ENCODE results near the gene EN1. TPM values are rescaled to one million over a fixed set of nuclear protein-coding genes. Genes with fewer than 3 reads are reported as not detected.

EN1 gene
- total RNA-seq, 4 donors from 2014 or later: 7.3 to 16.7 (median 11.8) TPM

DNA sequence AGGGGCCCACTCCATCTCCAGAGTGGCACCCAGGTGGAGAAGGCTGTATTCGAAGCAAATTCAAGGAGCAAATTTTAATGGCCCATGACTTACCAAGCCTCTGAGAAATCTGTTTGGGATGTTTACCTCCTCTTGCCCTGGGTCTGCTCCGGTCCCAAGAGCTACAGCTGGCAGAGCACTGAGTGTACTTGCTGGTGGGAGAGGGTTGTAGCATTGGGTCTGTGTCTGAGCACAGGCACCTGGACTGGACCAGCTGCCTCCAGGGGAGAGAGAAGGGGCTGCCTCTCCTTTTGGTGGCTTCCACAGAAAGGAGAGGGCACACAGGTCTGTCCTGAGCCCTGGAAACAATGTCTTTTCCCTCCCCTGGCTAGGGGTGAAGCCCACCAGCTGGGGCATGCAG lies 9.8 kb downstream of the EN1 start:
- peaks cover 35% of the 10 kb centered on the region for H3K4me1 ChIP-seq
- TF ChIP-seq CTCF (IDR thresholded peaks at IDR 0.05): no peak
- no peak for TF ChIP-seq POLR2A (IDR thresholded peaks at IDR 0.05)
- no peak for TF ChIP-seq POLR2AphosphoS5 (IDR thresholded peaks at IDR 0.05)
- no peak for TF ChIP-seq EP300 (IDR thresholded peaks at IDR 0.05)
- DNase-seq (ENCODE audit: low spot score in 2 of 2): peak; percentile 19 to 28
- no peaks in the 10 kb centered on the region for H3K36me3 ChIP-seq
- 58% methylated on average over 1 of the region's 2 CpGs for WGBS
- H3K27ac ChIP-seq: peak overlapping the region; percentile 13
- no peaks in the 10 kb centered on the region for H3K9me3 ChIP-seq
- H3K27me3 ChIP-seq: peaks cover 88% of the 10 kb centered on the region
- no peak overlapping the region for H3K4me3 ChIP-seq

GRCh38 chr2:118837067-118837466 lies 10.4 kb downstream of the EN1 start:
- 77% methylated on average over 9 of the region's 9 CpGs for WGBS

DNA sequence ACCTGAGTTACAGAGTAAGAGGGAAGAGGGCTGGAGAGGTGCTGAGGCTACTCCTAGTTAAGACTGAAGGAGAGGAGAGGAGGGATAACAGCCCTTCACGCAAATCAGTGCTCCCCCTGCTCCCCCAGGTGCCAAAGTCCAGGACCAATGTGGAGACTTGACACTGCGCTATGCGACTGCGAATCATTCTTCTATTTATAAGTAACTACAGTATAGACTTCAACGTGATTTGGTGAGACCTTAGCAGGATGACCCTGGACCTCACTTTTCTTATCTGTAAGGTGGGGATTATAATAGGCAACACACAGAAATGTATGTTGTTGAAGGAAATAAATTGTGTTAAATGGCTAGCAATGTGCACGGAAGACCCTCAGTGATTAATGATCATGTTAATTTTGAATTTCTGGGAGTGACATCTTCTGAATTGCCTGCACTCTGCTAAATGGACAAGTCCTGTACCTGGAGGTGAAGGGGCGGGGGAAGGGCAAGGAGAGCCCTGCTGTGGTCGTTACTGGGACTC lies 11.0 kb downstream of the EN1 start:
- Histone ChIP-seq H3K36me3 (no peaks in the 10 kb centered on the region), H3K9me3 (no peaks in the 10 kb centered on the region), H3K4me3 (peak overlapping the region; percentile 53), H3K4me1 (peaks cover 31% of the 10 kb centered on the region), H3K27me3 (peaks cover 86% of the 10 kb centered on the region), H3K27ac (peak overlapping the region; percentile 62)
- WGBS: 55% methylated on average over 8 of the region's 8 CpGs
- DNase-seq (ENCODE audit: low spot score in 2 of 2): peak; percentile 28 to 55
- TF ChIP-seq CTCF (IDR thresholded peaks at IDR 0.05): no peak
- no peak for TF ChIP-seq POLR2A (IDR thresholded peaks at IDR 0.05)

More at GRCh38 chr2:118837067-118837466, 10.4 kb downstream of the EN1 start:
- Histone ChIP-seq H3K27me3 (peaks cover 88% of the 10 kb centered on the region), H3K4me1 (peaks cover 31% of the 10 kb centered on the region), H3K4me3 (no peak overlapping the region), H3K9me3 (no peaks in the 10 kb centered on the region), H3K36me3 (no peaks in the 10 kb centered on the region), H3K27ac (peak overlapping the region; percentile 13)
- TF ChIP-seq CTCF (IDR thresholded peaks at IDR 0.05): no peak
- no peak for TF ChIP-seq POLR2A (IDR thresholded peaks at IDR 0.05)
- TF ChIP-seq POLR2AphosphoS5 (IDR thresholded peaks at IDR 0.05): no peak
- peak; percentile 39 to 47 for DNase-seq (ENCODE audit: low spot score in 2 of 2)

GRCh38 chr2:118835746-118836410 lies 11.6 kb downstream of the EN1 start:
- TF ChIP-seq POLR2A (IDR thresholded peaks at IDR 0.05) (no peak), CTCF (IDR thresholded peaks at IDR 0.05) (no peak), POLR2AphosphoS5 (IDR thresholded peaks at IDR 0.05) (no peak), EP300 (IDR thresholded peaks at IDR 0.05) (no peak)
- Histone ChIP-seq H3K27me3 (peaks cover 80% of the 10 kb centered on the region), H3K36me3 (no peaks in the 10 kb centered on the region), H3K4me3 (peak overlapping the region; percentile 53), H3K4me1 (peaks cover 31% of the 10 kb centered on the region), H3K9me3 (no peaks in the 10 kb centered on the region), H3K27ac (peak overlapping the region; percentile 62)
- WGBS: 4% methylated on average over 31 of the region's 53 CpGs
- peak; percentile 62 to 76 for DNase-seq (ENCODE audit: low spot score in 2 of 2)

DNA sequence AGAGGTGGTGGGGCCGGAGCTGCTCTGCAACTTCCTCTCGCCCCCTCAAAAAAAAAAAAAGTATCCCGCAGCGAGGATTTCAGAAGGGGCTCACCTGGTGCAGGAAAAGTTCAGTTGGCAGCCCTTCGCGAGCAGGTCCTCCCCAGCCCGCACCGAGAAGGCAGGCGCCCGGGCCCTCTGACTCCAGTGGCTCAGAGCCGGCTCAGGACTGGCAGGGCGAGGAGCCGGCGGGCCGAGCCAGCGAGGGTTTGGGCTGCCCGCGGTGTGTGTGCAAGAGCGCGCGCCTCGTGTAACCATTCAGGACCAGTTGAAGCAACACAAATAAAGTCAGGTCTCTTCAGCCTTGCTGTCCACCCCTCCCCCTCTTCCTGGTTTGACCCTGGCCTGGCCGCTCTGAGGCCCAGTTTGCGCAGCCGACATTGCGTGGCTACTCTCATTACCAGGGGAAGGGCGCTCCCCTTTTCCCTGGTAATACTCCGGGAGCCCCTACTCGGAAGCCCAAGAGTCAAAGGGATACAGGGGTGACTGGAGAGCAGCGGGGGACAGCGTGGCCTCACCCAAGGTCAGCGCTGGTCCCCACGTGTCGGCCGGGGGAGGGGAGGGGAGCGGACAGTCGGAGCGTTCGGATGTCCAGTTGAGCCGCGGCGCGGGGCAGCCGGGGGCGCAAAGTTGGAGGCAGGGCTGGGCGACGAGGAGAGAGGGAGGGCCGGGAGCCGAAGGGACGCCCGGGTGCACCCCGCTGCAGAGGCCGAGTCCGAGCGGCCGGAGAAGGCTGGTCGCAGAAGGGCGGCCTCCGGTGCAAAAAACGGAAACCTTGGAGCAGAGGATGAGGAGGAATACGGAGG lies 12.3 kb downstream of the EN1 start:
- Histone ChIP-seq H3K4me3 (peak overlapping the region; percentile 53), H3K27ac (peak overlapping the region; percentile 62), H3K36me3 (no peaks in the 10 kb centered on the region), H3K27me3 (peaks cover 76% of the 10 kb centered on the region), H3K4me1 (peaks cover 32% of the 10 kb centered on the region), H3K9me3 (no peaks in the 10 kb centered on the region)
- WGBS: 15% methylated on average over 44 of the region's 61 CpGs
- no peak for TF ChIP-seq POLR2AphosphoS5 (IDR thresholded peaks at IDR 0.05)
- peak; percentile 63 to 81 for DNase-seq (ENCODE audit: low spot score in 2 of 2)
